GM23338 (cell line): ENCODE measurements around the gene GPC2.

ENCODE experiments used
- CTCF ChIP-seq, 2 experiments: fragments of 200-600 bp in 1 of 2; sonication (generic) in 1 of 2; conservative IDR thresholded peaks; 2 replicates each; pipeline versions ENCODE4 v1.5.1 to v1.6.1; 2016 to 2017; ENCODE audit warnings: antibody characterized with exemption in 2 of 2, low read depth in 2 of 2, mild to moderate bottlenecking in 2 of 2, moderate library complexity in 1 of 2
- EZH2 ChIP-seq: fragments of 200-600 bp; sonication (generic); IDR thresholded peaks from one replicate; pipeline ENCODE4 v1.8.0; 2017; ENCODE audit warnings: antibody characterized with exemption, mild to moderate bottlenecking, low read depth; ENCODE audit not compliant: unreplicated experiment
- JUNB ChIP-seq: IDR thresholded peaks from one replicate; pipeline ENCODE4 v1.6.1; 2016; ENCODE audit warnings: antibody characterized with exemption; ENCODE audit not compliant: unreplicated experiment
- POLR2AphosphoS5 ChIP-seq: IDR thresholded peaks from 2 replicates; pipeline ENCODE4 v1.6.1; 2016; ENCODE audit warnings: antibody characterized with exemption, low read depth

- TF ChIP-seq JUNB = no peak
- TF ChIP-seq CTCF (conservative IDR thresholded peaks at IDR 0.05; ENCODE audit: low read depth in 2 of 2) = no peak
- no peak for TF ChIP-seq EZH2
- TF ChIP-seq POLR2AphosphoS5 = no peak
These were observed 14.6 kb upstream of the GPC2 start for GRCh38 chr7:100191775-100192174.
